ENCODE data around the gene PIK3R2.

PIK3R2 gene

GRCh38 chr19:18123819-18124218, 29.1 kb upstream of the PIK3R2 start:
- no peak overlapping the region for H3K9ac ChIP-seq (ENCODE audit: low read length)
- no peak for TF ChIP-seq EZH2phosphoT487 (conservative IDR thresholded peaks at IDR 0.05; ENCODE audit: low read length)
- TF ChIP-seq CTCF (IDR thresholded peaks at IDR 0.05; ENCODE audit: insufficient read depth, low read length, poor library complexity, severe bottlenecking): no peak
- H3K9me3 ChIP-seq (ENCODE audit: insufficient read depth, low read length): no peaks in the 10 kb centered on the region
- no peaks in the 10 kb centered on the region for H3K36me3 ChIP-seq (ENCODE audit: low read length)
- no peaks in the 10 kb centered on the region for H3K27me3 ChIP-seq (ENCODE audit: low read length)
- no peaks in the 10 kb centered on the region for H3F3A ChIP-seq (ENCODE audit: insufficient read depth)
- no peak overlapping the region for H3K27ac ChIP-seq (ENCODE audit: low read depth, low read length)
- H2AFZ ChIP-seq (ENCODE audit: low read depth, low read length, severe bottlenecking): no peak overlapping the region
- H3K79me2 ChIP-seq (ENCODE audit: insufficient read depth, low read length): peaks cover 29% of the 10 kb centered on the region
- no peak overlapping the region for H3K4me3 ChIP-seq (ENCODE audit: insufficient read depth, low read length, poor library complexity, severe bottlenecking)
- no peaks in the 10 kb centered on the region for H4K20me1 ChIP-seq (ENCODE audit: low read depth, low read length)
- H3K9me2 ChIP-seq (replicated peaks; ENCODE audit: insufficient read depth, low read length): no peaks in the 10 kb centered on the region
- H3K4me2 ChIP-seq (ENCODE audit: low read depth, low read length, poor library complexity, severe bottlenecking): no peak overlapping the region

- H3F3A ChIP-seq (ENCODE audit: insufficient read depth): no peaks in the 10 kb centered on the region
- H3K4me2 ChIP-seq (ENCODE audit: low read depth, low read length, poor library complexity, severe bottlenecking): no peak overlapping the region
- TF ChIP-seq CTCF (IDR thresholded peaks at IDR 0.05; ENCODE audit: insufficient read depth, low read length, poor library complexity, severe bottlenecking) (no peak), EZH2phosphoT487 (conservative IDR thresholded peaks at IDR 0.05; ENCODE audit: low read length) (no peak)
- H3K27ac ChIP-seq (ENCODE audit: low read depth, low read length): no peak overlapping the region
- no peaks in the 10 kb centered on the region for H3K9me2 ChIP-seq (replicated peaks; ENCODE audit: insufficient read depth, low read length)
- no peak overlapping the region for H3K4me3 ChIP-seq (ENCODE audit: insufficient read depth, low read length, poor library complexity, severe bottlenecking)
- no peaks in the 10 kb centered on the region for H3K27me3 ChIP-seq (ENCODE audit: low read length)
- peaks cover 8% of the 10 kb centered on the region; the same call in 1 of the 2 replicates for H3K79me2 ChIP-seq (ENCODE audit: insufficient read depth, low read length)
- H3K36me3 ChIP-seq (ENCODE audit: low read length): no peaks in the 10 kb centered on the region
- H3K9ac ChIP-seq (ENCODE audit: low read length): no peak overlapping the region
- no peaks in the 10 kb centered on the region for H4K20me1 ChIP-seq (ENCODE audit: low read depth, low read length)
- no peak overlapping the region for H2AFZ ChIP-seq (ENCODE audit: low read depth, low read length, severe bottlenecking)
- H3K9me3 ChIP-seq (ENCODE audit: insufficient read depth, low read length): no peaks in the 10 kb centered on the region
Observed at GRCh38 chr19:18126097-18126496, 26.9 kb upstream of the PIK3R2 start.

DNA sequence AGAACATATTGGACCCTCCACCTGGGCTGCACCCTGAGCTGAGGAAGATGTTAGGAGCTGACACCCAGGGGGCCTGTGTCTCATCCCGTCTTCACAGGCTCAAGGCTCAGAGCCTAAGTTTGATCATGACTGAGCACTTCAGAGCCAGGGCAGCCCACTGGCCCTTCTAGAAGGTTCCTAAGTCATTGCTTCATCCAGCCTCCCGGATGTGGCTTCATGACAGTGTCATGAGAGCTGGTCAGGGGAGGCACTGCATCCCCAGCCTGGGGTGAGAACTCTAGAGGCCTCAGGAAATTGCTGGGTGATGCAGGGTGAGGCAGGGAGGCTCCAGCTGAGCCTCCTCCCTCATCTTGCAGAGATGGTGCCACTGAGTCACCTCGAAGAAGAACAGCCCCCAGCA, 24.9 kb upstream of the PIK3R2 start:
- H2AFZ ChIP-seq (ENCODE audit: low read depth, low read length, severe bottlenecking): no peak overlapping the region
- H3K27ac ChIP-seq (ENCODE audit: low read depth, low read length): no peak overlapping the region
- no peak overlapping the region for H3K4me3 ChIP-seq (ENCODE audit: insufficient read depth, low read length, poor library complexity, severe bottlenecking)
- peaks cover 4% of the 10 kb centered on the region; the same call in 1 of the 2 replicates for H3K36me3 ChIP-seq (ENCODE audit: low read length)
- H3K4me2 ChIP-seq (ENCODE audit: low read depth, low read length, poor library complexity, severe bottlenecking): no peak overlapping the region
- H4K20me1 ChIP-seq (ENCODE audit: low read depth, low read length): no peaks in the 10 kb centered on the region
- no peaks in the 10 kb centered on the region for H3K79me2 ChIP-seq (ENCODE audit: insufficient read depth, low read length)
- TF ChIP-seq EZH2phosphoT487 (conservative IDR thresholded peaks at IDR 0.05; ENCODE audit: low read length): no peak
- TF ChIP-seq CTCF (IDR thresholded peaks at IDR 0.05; ENCODE audit: insufficient read depth, low read length, poor library complexity, severe bottlenecking): no peak
- H3K9me3 ChIP-seq (ENCODE audit: insufficient read depth, low read length): no peaks in the 10 kb centered on the region
- no peaks in the 10 kb centered on the region for H3F3A ChIP-seq (ENCODE audit: insufficient read depth)
- no peaks in the 10 kb centered on the region for H3K27me3 ChIP-seq (ENCODE audit: low read length)
- H3K9me2 ChIP-seq (replicated peaks; ENCODE audit: insufficient read depth, low read length): no peaks in the 10 kb centered on the region
- H3K9ac ChIP-seq (ENCODE audit: low read length): no peak overlapping the region

Measured in SU-DHL-6 (cell line).